ENCODE data around the gene MDH1. TPM values are rescaled to one million over a fixed set of nuclear protein-coding genes. Genes with fewer than 3 reads are reported as not detected.
"Not testable (repeated sequence)": the region's sequence is repeated elsewhere in the genome, so short reads cannot be mapped to it uniquely, and the experiment has no call there.

The MDH1 gene
- total RNA-seq, 1 donor from 2014 or later = 123 TPM

DNA sequence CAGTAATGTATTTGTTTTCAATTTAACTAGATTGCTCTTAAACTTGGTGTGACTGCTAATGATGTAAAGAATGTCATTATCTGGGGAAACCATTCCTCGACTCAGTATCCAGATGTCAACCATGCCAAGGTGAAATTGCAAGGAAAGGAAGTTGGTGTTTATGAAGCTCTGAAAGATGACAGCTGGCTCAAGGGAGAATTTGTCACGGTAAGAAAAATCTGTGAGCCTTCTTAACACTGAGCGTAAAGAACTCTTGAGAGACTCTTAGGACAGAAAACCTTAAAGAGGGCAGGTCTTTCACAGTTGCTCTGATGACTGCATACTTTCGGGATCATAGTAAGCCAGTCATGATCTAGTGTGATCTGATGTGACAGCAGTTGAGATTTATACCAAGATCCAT is 15.9 kb downstream of the MDH1 start:
- peaks cover 77% of the 10 kb centered on the region for H3K36me3 ChIP-seq
- no peaks in the 10 kb centered on the region for H3K4me1 ChIP-seq
- DNase-seq (no peak), ATAC-seq (no peak)
- H3K9me3 ChIP-seq = no peaks in the 10 kb centered on the region
- TF ChIP-seq, protein P1, sequence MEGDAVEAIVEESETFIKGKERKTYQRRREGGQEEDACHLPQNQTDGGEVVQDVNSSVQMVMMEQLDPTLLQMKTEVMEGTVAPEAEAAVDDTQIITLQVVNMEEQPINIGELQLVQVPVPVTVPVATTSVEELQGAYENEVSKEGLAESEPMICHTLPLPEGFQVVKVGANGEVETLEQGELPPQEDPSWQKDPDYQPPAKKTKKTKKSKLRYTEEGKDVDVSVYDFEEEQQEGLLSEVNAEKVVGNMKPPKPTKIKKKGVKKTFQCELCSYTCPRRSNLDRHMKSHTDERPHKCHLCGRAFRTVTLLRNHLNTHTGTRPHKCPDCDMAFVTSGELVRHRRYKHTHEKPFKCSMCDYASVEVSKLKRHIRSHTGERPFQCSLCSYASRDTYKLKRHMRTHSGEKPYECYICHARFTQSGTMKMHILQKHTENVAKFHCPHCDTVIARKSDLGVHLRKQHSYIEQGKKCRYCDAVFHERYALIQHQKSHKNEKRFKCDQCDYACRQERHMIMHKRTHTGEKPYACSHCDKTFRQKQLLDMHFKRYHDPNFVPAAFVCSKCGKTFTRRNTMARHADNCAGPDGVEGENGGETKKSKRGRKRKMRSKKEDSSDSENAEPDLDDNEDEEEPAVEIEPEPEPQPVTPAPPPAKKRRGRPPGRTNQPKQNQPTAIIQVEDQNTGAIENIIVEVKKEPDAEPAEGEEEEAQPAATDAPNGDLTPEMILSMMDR (IDR thresholded peaks at IDR 0.05) = no peak
- intact Hi-C loops (cut with DNase I) = no loop called here
- H3K27me3 ChIP-seq (ENCODE audit: low read depth) = no peaks in the 10 kb centered on the region
- H3K4me3 ChIP-seq = no peak overlapping the region
- no peak overlapping the region for H3K27ac ChIP-seq

DNA sequence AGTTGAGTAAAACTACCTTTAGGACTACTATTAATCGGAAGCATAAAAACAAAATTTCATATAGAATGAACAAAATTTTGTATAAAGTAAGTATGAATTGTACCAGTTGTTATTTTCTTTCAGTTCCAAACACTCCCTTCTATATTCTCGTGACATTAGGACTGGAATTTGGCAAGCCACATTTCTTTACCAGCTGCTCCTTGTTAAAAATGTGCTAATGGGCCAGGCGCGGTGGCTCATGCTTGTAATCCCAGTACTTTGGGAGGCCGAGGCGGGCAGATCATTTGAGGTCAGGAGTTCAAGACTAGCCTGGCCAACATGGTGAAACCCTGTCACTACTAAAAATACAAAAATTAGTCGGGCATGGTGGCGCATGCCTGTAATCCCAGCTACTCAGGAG is 20.1 kb downstream of the MDH1 start:
- H3K27me3 ChIP-seq (ENCODE audit: low read depth); intact Hi-C loops (cut with DNase I); H3K9me3 ChIP-seq; ATAC-seq; H3K4me3 ChIP-seq; DNase-seq; H3K4me1 ChIP-seq; H3K27ac ChIP-seq: not testable (repeated sequence)
- peaks cover 35% of the 10 kb centered on the region for H3K36me3 ChIP-seq

DNA sequence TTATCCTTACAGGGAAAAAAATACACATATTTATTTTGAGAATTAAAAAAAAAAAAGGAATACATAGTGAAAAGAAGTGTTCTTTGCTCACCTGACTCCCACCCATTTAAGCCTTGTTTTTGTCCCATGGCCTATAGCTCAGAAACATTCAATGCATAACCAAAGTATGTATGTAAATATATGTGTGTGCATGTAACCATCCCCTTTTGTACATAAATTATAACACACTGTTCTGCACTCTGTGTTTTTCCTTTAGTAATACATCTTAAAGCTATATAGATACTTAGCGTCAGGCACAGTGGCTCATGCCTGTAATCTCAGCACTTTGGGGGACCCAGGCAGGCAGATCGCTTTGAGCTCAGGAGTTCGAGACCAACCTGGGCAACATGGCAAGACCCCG is 21.8 kb downstream of the MDH1 start:
- intact Hi-C loops (cut with DNase I) = no loop called here
- Histone ChIP-seq H3K4me1 (no peaks in the 10 kb centered on the region), H3K4me3 (no peak overlapping the region), H3K27ac (no peak overlapping the region), H3K27me3 (ENCODE audit: low read depth) (no peaks in the 10 kb centered on the region), H3K9me3 (no peaks in the 10 kb centered on the region), H3K36me3 (peaks cover 19% of the 10 kb centered on the region)
- TF ChIP-seq, protein P1 (IDR thresholded peaks at IDR 0.05) = no peak
- ATAC-seq (no peak), DNase-seq (no peak)

DNA sequence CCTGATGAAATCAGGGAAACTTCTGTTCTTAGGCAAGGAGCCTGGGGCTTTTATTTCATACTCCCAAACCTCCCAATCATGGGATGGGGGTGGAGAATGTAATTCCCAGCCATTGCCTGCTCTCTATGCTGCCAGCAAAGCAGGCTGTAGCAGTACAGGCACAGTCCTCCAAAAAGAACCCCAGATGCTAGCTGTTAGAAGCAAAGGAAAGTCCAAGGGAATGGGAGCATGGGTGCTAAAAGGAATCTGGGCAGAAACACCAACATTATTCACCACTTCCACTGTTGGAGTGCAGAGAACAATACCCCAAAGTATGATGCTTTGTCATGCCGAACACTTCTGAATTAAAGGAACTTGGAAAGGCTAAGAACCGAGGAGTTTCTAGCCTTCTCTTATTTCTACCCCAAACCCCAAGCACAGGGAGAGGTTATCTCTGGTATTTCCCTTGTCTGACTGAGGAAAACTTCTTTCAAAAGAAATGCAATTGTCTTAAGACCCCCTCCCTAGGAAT is 24.7 kb downstream of the MDH1 start:
- Histone ChIP-seq H3K27ac (no peak overlapping the region), H3K27me3 (ENCODE audit: low read depth) (no peaks in the 10 kb centered on the region), H3K4me1 (no peaks in the 10 kb centered on the region), H3K9me3 (no peaks in the 10 kb centered on the region), H3K36me3 (no peaks in the 10 kb centered on the region), H3K4me3 (no peak overlapping the region)
- ATAC-seq (no peak), DNase-seq (no peak)
- TF ChIP-seq, protein P1 (IDR thresholded peaks at IDR 0.05) = no peak
- intact Hi-C loops (cut with DNase I) = no loop called here

DNA sequence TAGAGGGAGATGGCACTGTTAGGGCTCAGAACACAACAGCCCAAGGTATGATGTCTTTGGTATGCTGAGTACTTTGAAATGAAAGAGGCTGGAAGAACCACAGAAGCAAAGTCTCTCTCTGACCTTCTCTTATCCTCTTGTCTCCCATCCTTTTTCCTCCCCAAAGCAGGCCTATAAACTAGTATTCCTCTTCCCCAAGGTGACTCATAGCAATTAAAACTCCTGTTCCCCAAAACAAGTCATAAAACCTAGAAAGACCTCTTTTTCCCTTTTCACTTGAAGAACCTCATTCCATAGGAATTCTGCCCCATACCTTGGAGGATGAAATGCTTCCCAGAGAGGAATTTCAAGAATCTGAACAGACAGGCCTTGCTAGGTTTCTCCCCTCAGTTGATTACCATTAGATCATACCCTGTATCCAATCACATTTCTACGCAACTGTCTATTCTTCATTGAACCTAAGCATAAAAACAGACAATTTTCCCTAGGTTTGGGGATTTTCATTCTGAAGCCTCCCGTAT is 25.7 kb downstream of the MDH1 start:
- Histone ChIP-seq H3K27ac (no peak overlapping the region), H3K4me1 (no peaks in the 10 kb centered on the region), H3K9me3 (no peaks in the 10 kb centered on the region), H3K27me3 (ENCODE audit: low read depth) (no peaks in the 10 kb centered on the region), H3K4me3 (no peak overlapping the region), H3K36me3 (no peaks in the 10 kb centered on the region)
- ATAC-seq (no peak), DNase-seq (no peak)
- TF ChIP-seq, protein P1 (IDR thresholded peaks at IDR 0.05) = no peak
- intact Hi-C loops (cut with DNase I) = no loop called here

DNA sequence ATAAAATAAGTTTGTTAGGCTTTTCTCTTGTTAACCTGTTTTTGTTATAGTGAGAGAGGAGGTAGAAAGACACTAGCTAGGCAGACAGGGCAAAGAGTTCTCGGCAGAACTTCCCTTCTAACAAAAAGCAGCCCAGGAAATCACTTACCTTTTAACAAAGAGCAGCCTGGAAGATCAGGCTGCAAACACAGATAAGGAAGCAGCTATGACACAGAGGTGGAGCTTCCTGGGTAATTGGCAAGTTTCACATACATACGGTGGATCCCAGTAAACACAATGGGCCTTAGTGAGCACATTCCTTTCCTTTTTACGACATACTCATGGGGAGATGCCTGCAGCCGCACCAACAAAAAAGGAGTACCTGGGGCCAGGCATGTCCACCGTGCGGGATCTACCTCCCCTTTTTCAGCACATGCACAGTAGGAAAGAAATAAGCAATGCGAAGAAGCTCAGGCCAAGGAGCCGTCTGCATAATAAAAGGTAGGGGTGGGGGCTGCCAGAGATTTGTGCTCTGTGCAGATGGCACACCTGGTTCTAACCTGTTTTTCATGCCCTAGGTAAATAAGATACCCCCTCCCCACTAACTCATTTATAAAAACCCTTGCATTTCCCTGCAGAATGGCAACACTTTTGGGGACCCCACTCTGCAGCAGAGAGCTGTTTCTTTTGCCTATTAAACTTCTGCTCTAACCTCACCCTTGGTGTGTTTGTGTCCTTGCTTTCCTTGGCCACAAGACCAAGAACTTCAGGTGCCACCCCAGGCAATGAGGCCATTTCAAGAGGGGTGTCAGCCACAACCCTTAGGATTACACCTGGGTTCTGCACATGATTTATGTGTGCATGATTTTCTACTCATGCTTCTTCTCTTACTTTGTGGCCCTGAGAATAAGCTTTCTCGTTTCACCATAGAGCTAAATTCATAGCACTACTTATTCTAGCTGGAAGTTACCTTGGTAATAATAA is 26.5 kb downstream of the MDH1 start:
- H3K27ac ChIP-seq = no peak overlapping the region
- no peaks in the 10 kb centered on the region for H3K27me3 ChIP-seq (ENCODE audit: low read depth)
- ATAC-seq = no peak
- H3K36me3 ChIP-seq = no peaks in the 10 kb centered on the region
- no peaks in the 10 kb centered on the region for H3K4me1 ChIP-seq
- H3K4me3 ChIP-seq = no peak overlapping the region
- no peaks in the 10 kb centered on the region for H3K9me3 ChIP-seq
- TF ChIP-seq, protein P1 (IDR thresholded peaks at IDR 0.05) = no peak
- intact Hi-C loops (cut with DNase I) = no loop called here
- DNase-seq = no peak
